Sigmoid colon (tissue), 4 donors: ENCODE results near the gene GARIN6.

ENCODE experiments used
- CTCF ChIP-seq, 4 experiments: fragments of 450-650 bp in 3 of 4; fragments of 200-600 bp in 1 of 4; IDR thresholded peaks; one replicate each; pipeline ENCODE4 v1.5.1; 2016 to 2019; ENCODE audit warnings: antibody characterized with exemption in 4 of 4, mild to moderate bottlenecking in 3 of 4, moderate library complexity in 2 of 4
- EP300 ChIP-seq, 4 donors: sonication (generic); formaldehyde crosslinking; IDR thresholded peaks; one replicate each; pipeline ENCODE4 v1.6.1; 2017; ENCODE audit warnings: antibody characterized with exemption in 4 of 4
- POLR2A ChIP-seq, 2 donors: fragments of 450-650 bp; IDR thresholded peaks; one replicate each; pipeline ENCODE4 v1.6.1; 2016; ENCODE audit warnings: antibody characterized with exemption in 2 of 2, mild to moderate bottlenecking in 2 of 2, moderate library complexity in 2 of 2
- POLR2AphosphoS5 ChIP-seq, 4 donors: sonication (generic); formaldehyde crosslinking; IDR thresholded peaks; one replicate each; pipeline ENCODE4 v1.6.1; 2017; ENCODE audit warnings: antibody characterized with exemption in 4 of 4

GRCh38 chr12:99620159-99620479, 27.4 kb upstream of the GARIN6 start:
- TF ChIP-seq POLR2A (IDR thresholded peaks at IDR 0.05) (no peak), CTCF (IDR thresholded peaks at IDR 0.05) (no peak), POLR2AphosphoS5 (IDR thresholded peaks at IDR 0.05) (no peak), EP300 (IDR thresholded peaks at IDR 0.05) (no peak)
